Placental pericyte (primary cell): ENCODE data around the gene ACAT2. TPM values are rescaled to one million over a fixed set of nuclear protein-coding genes. Genes with fewer than 3 reads are reported as not detected.
A peak's percentile ranks its signal among the peaks of the same experiment; 100 is the strongest.

ENCODE experiments used
- small RNA-seq: library from RNA; depleted of rRNA; stranded (forward); fragments of <200 nt; gene quantifications from one replicate; pipeline ENCODE3, GENCODE V24; 2012; ENCODE audit warnings: low replicate concordance
- total RNA-seq: library from RNA; depleted of rRNA; stranded (reverse); fragments of >200 nt; gene quantifications from 2 replicates; pipeline ENCODE4 v1.2.3, GENCODE V29; 2012

Gene ACAT2
- 54.5 and 110 TPM in 2 replicates for total RNA-seq

DNA sequence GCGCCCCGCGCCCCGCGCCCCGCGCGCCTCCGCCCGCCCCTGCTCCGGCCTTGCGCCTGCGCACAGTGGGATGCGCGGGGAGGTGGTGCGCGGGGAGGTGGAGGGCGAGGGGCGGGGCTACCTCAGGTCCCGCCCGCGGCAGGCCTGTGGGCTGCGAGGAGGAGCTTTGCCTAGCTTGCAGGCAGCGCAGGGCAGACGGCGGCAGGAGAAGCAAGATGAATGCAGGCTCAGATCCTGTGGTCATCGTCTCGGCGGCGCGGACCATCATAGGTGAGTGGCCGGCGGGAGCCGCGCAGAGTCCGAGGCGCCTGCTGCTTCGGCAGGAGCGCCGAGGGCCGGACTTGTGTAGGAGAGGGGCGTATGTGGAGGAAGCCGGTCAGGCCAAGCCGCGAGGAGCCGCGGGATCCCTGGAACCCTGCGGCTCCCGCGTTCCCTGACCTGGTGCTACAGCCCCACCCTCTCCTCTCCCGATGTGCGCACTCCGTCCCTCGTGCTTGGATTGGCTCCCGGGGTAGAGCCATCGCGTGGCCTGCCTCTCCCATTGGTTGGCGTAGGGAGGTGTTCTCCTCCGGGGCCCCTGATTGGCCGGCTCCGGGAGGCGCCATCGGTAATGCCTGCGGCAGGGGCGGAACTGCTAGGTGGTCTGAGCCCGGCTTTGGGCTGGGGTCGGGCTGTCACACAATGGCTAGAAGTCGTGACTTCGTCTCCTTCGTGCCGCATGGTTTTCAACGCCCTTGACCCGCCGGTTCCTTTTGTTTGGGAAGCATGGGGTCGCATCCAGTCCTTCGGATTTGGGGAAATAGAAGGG is at the start of gene ACAT2:
Gene ACAT2, plus strand, starts transcription at position 173 of the 808 bp plus-strand sequence. Its CDS starts 43 bp downstream, at position 216.

DNA sequence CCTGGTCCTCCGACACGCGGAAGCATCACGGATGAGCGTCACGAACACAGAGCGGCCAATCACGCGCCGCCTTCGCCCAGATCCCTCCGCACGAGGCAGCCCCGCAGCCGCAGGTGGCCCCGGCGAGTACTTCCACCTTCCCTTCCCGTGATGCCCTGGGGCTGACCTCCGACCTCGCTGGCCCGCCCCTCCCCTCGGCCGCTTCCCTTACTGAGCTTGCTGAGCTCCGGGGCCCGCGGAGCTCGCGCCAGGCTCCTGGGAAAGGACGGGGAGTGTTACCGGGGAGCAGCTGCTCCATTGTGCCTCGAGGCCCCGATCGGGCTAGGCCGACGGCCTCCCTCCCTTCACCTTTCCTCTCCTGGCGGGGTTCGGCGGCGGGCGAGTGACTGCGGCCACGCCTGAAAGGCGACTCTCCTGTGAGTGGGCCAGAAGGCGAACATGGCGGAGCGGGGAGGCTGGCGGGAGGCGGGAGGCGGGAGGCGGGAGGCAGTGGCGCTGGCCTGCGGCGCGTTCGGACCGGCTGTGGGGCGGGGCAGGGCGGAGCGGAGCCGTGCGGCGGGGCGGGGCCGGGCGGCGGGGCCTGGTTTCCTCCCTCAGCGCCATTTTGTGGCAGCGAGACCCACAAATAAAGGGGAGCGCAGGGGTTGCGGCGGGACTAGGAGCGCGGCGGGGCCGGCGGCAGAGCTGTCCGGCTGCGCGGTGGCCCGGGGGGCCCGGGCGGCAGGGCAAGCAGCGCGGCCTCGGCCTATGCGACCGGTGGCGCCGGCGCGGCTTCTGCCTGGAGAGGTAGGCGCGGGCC is 34.7 kb upstream of the ACAT2 start, which contains the start of gene WTAP:
Gene WTAP, plus strand, starts transcription at position 589 of the 799 bp plus-strand sequence. CDS start 8,760 bp downstream, outside the sequence.

DNA sequence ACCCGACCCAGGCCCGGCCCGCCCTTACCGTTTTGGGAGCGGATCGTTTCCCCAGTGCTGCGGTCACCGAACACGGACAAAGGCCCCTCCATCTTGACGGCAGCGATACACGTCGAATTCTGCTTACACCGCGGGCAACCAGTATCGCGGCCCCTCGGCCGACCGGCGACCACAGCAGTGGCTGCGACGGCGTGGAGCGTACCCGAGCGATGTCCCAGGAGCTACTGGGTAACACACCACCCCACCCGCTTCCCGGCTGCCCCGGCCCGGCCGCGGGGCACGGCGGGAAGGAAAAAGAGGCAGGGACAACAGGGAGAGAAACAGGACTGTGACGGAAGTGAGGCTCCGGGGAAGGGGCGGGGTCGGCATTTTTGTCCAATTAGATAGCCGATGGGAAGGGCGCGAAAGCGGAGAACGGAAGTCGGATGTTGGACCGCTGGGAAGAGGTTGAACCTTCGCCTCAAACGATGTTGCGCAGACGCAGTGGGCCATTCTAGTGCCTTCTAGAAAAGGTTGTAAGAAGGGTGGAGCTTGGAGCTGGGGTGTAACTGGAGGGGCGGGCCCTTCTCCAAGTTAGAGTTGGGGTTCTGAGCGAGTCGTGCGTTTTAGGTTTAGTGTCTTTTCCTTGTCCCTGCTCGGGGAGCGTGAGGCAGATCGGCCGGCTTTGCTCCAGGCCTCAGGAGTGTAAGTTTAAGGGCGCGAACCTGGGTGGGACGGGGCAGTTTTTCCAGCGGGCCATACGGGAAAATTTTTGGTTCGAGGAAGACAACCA is 27.7 kb downstream of the ACAT2 start, which contains the start of gene TCP1:
Gene TCP1, minus strand, starts transcription at position 226 of the 772 bp plus-strand sequence. Its CDS starts 134 bp downstream, at position 92.

DNA sequence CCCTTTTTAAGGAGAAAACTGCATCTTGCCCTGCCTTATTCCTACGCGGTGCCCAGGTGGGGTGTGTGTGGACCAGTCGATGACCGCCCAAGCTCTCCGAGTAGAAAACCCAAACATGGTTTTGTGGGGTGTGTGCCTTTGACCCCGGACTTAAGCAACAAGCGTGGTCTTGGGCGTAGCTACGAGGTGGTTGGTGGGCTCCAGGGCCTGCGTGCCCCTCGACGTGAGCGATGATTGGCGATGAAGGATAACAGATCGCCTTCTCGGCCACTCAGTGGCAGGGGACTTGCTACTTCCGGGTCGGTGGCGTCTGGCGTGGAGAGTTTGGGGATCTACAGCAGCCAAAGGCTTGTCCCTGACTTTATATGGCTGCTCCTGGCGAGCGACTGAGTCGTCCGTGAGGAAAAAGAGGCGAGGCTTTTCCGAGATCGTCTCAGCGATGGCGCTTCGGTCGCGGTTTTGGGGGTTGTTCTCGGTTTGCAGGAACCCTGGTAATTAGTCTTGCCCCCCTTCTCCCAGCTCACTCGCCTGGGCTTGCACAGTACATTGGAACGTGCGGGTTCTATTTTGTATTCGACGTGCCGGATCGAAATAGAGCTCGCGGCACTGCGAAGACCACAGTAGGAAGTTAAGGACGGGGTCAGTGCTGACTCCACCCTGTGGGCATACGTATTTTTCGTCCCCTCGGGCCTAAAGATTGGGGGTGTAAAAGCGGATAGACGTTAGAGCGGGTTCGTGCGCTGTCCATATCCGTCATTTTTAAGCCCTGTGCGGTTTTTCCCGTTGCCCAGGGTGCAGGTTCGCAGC is 28.5 kb downstream of the ACAT2 start, which contains the start of gene MRPL18:
Gene MRPL18, plus strand, starts transcription at position 319 of the 807 bp plus-strand sequence. Its CDS starts 121 bp downstream, at position 440.

DNA sequence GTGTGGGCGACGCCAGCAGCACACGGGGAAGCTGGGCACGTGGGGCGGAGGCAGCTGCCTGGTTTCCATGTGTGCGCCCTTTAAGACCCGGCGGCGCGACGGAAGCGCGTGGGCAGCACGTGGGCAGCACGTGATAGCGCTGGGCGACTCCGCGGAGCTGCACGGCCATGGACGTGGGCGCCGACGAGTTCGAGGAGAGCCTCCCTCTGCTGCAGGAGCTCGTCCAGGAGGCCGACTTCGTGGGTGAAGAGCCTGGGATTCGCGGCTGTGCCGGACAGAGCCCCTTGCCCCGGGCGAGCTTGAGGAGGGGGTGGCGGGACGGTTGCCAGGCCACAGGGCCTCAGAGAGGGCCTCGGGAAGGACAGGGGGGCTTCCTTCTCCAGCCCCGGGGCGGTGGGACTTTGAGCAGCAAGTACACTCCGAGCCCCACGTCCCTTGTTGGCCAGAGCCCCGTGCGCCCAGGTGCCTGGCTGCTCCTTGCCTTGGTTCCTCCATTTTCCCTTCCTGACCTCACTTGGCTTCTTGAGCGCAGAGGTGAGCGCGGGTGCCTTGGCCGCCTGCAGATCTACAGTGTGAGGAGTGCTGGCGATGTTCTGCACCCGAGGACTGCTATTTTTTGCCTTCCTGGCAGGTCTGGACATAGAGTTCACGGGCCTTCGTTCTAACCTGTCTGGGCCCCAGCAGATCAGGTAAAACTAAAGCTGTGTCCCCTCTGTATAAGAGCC is 38.5 kb downstream of the ACAT2 start, which contains the start of gene PNLDC1:
Gene PNLDC1, plus strand, starts transcription at position 136 of the 725 bp plus-strand sequence. Its CDS starts 32 bp downstream, at position 168.

Small RNA genes within 50 kb of the gene (small RNA-seq; reads per million reads assigned to genes)
- gene RNU4ATAC18P (not detected), gene SNORA20 (505 reads per million, percentile 99 among the genes with 10 or more reads in this experiment), gene SNORA29 (not detected)

Other genes starting within 250 kb of the ACAT2 start
- gene SOD2, start 68.8 kb upstream of the ACAT2 start, total RNA-seq, result 189 and 4,222 TPM in 2 replicates
- 102 and 219 TPM in 2 replicates for gene WTAP, start 34.5 kb upstream of the ACAT2 start, total RNA-seq
- gene TCP1, start 27.6 kb downstream of the ACAT2 start, total RNA-seq, result 131 and 327 TPM in 2 replicates
- gene MRPL18, start 28.4 kb downstream of the ACAT2 start, total RNA-seq, result 42.2 and 85.6 TPM in 2 replicates
- gene PNLDC1, start 38.2 kb downstream of the ACAT2 start, total RNA-seq, result not detected in 2 replicates
- not detected in 2 replicates for gene MAS1, start 128.9 kb downstream of the ACAT2 start, total RNA-seq
- 118 and 235 TPM in 2 replicates for gene IGF2R, start 207.0 kb downstream of the ACAT2 start, total RNA-seq